ENCODE results near the gene IL2RG.

Gene IL2RG

GRCh38 chrX:71081330-71082123 lies 29.9 kb downstream of the IL2RG start:
- Histone ChIP-seq H3K27me3 (ENCODE audit: control insufficient read depth in 2 of 2, insufficient read depth in 2 of 2, low read length in 2 of 2) (peaks cover 0 to 3% of the 10 kb centered on the region in 2 donors), H3K9me3 (ENCODE audit: control insufficient read depth in 2 of 2, low read length in 2 of 2) (no peaks in the 10 kb centered on the region), H3K27ac (ENCODE audit: low read depth in 2 of 2, low read length in 2 of 2) (no peak overlapping the region), H3K36me3 (ENCODE audit: control insufficient read depth in 2 of 2, insufficient read depth in 2 of 2, low read length in 2 of 2) (no peaks in the 10 kb centered on the region), H3K4me3 (ENCODE audit: low read length in 2 of 2) (no peak overlapping the region), H3K9ac (ENCODE audit: low read depth in 1 of 2, low read length in 2 of 2) (no peak overlapping the region), H3K4me1 (ENCODE audit: control insufficient read depth in 2 of 2, insufficient read depth in 2 of 2, low read length in 2 of 2) (no peaks in the 10 kb centered on the region)

GRCh38 chrX:71070531-71070930 lies 40.8 kb downstream of the IL2RG start:
- H3K9ac ChIP-seq (ENCODE audit: low read depth in 1 of 2, low read length in 2 of 2) = no peak overlapping the region
- no peaks in the 10 kb centered on the region for H3K36me3 ChIP-seq (ENCODE audit: control insufficient read depth in 2 of 2, insufficient read depth in 2 of 2, low read length in 2 of 2)
- no peak overlapping the region for H3K27ac ChIP-seq (ENCODE audit: low read depth in 2 of 2, low read length in 2 of 2)
- peaks cover 0 to 3% of the 10 kb centered on the region in 2 donors for H3K4me1 ChIP-seq (ENCODE audit: control insufficient read depth in 2 of 2, insufficient read depth in 2 of 2, low read length in 2 of 2)
- no peak overlapping the region for H3K4me3 ChIP-seq (ENCODE audit: low read length in 2 of 2)
- no peaks in the 10 kb centered on the region for H3K27me3 ChIP-seq (ENCODE audit: control insufficient read depth in 2 of 2, insufficient read depth in 2 of 2, low read length in 2 of 2)
- no peaks in the 10 kb centered on the region for H3K9me3 ChIP-seq (ENCODE audit: control insufficient read depth in 2 of 2, low read length in 2 of 2)

GRCh38 chrX:71068044-71068918 lies 43.1 kb downstream of the IL2RG start, which contains the start of gene SNX12:
SNX12 (minus strand) TSS chrX:71068334; CDS start chrX:71068306, 28 bp downstream.
- Histone ChIP-seq H3K36me3 (ENCODE audit: control insufficient read depth in 2 of 2, insufficient read depth in 2 of 2, low read length in 2 of 2) (no peaks in the 10 kb centered on the region), H3K4me3 (ENCODE audit: low read length in 2 of 2) (peak within 1 kb of the TSS; percentile 86 to 91), H3K4me1 (ENCODE audit: control insufficient read depth in 2 of 2, insufficient read depth in 2 of 2, low read length in 2 of 2) (peaks cover 0 to 3% of the 10 kb centered on the region in 2 donors), H3K27ac (ENCODE audit: low read depth in 2 of 2, low read length in 2 of 2) (peak within 1 kb of the TSS; percentile 84 to 86), H3K27me3 (ENCODE audit: control insufficient read depth in 2 of 2, insufficient read depth in 2 of 2, low read length in 2 of 2) (no peaks in the 10 kb centered on the region), H3K9me3 (ENCODE audit: control insufficient read depth in 2 of 2, low read length in 2 of 2) (no peaks in the 10 kb centered on the region), H3K9ac (ENCODE audit: low read depth in 1 of 2, low read length in 2 of 2) (peak within 1 kb of the TSS; percentile 68 to 73)

GRCh38 chrX:71067712-71068043 lies 43.7 kb downstream of the IL2RG start:
- Histone ChIP-seq H3K27me3 (ENCODE audit: control insufficient read depth in 2 of 2, insufficient read depth in 2 of 2, low read length in 2 of 2) (no peaks in the 10 kb centered on the region), H3K36me3 (ENCODE audit: control insufficient read depth in 2 of 2, insufficient read depth in 2 of 2, low read length in 2 of 2) (no peaks in the 10 kb centered on the region), H3K4me3 (ENCODE audit: low read length in 2 of 2) (peak overlapping the region; percentile 86 to 91), H3K27ac (ENCODE audit: low read depth in 2 of 2, low read length in 2 of 2) (peak overlapping the region; percentile 84 to 86), H3K4me1 (ENCODE audit: control insufficient read depth in 2 of 2, insufficient read depth in 2 of 2, low read length in 2 of 2) (peaks cover 0 to 3% of the 10 kb centered on the region in 2 donors), H3K9ac (ENCODE audit: low read depth in 1 of 2, low read length in 2 of 2) (peak overlapping the region; percentile 68 to 73), H3K9me3 (ENCODE audit: control insufficient read depth in 2 of 2, low read length in 2 of 2) (no peaks in the 10 kb centered on the region)

- peak overlapping the region; percentile 68 to 73 for H3K9ac ChIP-seq (ENCODE audit: low read depth in 1 of 2, low read length in 2 of 2)
- peak overlapping the region; percentile 86 to 91 for H3K4me3 ChIP-seq (ENCODE audit: low read length in 2 of 2)
- peak overlapping the region; percentile 84 to 86 for H3K27ac ChIP-seq (ENCODE audit: low read depth in 2 of 2, low read length in 2 of 2)
These were observed 44.3 kb downstream of the IL2RG start for GRCh38 chrX:71067089-71067488.

GRCh38 chrX:71060127-71060526 lies 51.2 kb downstream of the IL2RG start:
- Histone ChIP-seq H3K36me3 (ENCODE audit: control insufficient read depth in 2 of 2, insufficient read depth in 2 of 2, low read length in 2 of 2) (peaks cover 6 to 17% of the 10 kb centered on the region in 2 donors), H3K27me3 (ENCODE audit: control insufficient read depth in 2 of 2, insufficient read depth in 2 of 2, low read length in 2 of 2) (peaks cover 0 to 2% of the 10 kb centered on the region in 2 donors), H3K9me3 (ENCODE audit: control insufficient read depth in 2 of 2, low read length in 2 of 2) (no peaks in the 10 kb centered on the region), H3K4me3 (ENCODE audit: low read length in 2 of 2) (no peak overlapping the region), H3K9ac (ENCODE audit: low read depth in 1 of 2, low read length in 2 of 2) (no peak overlapping the region), H3K4me1 (ENCODE audit: control insufficient read depth in 2 of 2, insufficient read depth in 2 of 2, low read length in 2 of 2) (no peaks in the 10 kb centered on the region), H3K27ac (ENCODE audit: low read depth in 2 of 2, low read length in 2 of 2) (no peak overlapping the region)

More at GRCh38 chrX:71067089-71067488, 44.3 kb downstream of the IL2RG start:
- Histone ChIP-seq H3K36me3 (ENCODE audit: control insufficient read depth in 2 of 2, insufficient read depth in 2 of 2, low read length in 2 of 2) (no peaks in the 10 kb centered on the region), H3K9me3 (ENCODE audit: control insufficient read depth in 2 of 2, low read length in 2 of 2) (no peaks in the 10 kb centered on the region), H3K27me3 (ENCODE audit: control insufficient read depth in 2 of 2, insufficient read depth in 2 of 2, low read length in 2 of 2) (no peaks in the 10 kb centered on the region), H3K4me1 (ENCODE audit: control insufficient read depth in 2 of 2, insufficient read depth in 2 of 2, low read length in 2 of 2) (peaks cover 0 to 3% of the 10 kb centered on the region in 2 donors)

- Histone ChIP-seq H3K9ac (ENCODE audit: low read depth in 1 of 2, low read length in 2 of 2) (no peak overlapping the region), H3K27me3 (ENCODE audit: control insufficient read depth in 2 of 2, insufficient read depth in 2 of 2, low read length in 2 of 2) (peaks cover 0 to 2% of the 10 kb centered on the region in 2 donors), H3K36me3 (ENCODE audit: control insufficient read depth in 2 of 2, insufficient read depth in 2 of 2, low read length in 2 of 2) (peaks cover 6 to 17% of the 10 kb centered on the region in 2 donors), H3K27ac (ENCODE audit: low read depth in 2 of 2, low read length in 2 of 2) (no peak overlapping the region), H3K4me3 (ENCODE audit: low read length in 2 of 2) (no peak overlapping the region), H3K9me3 (ENCODE audit: control insufficient read depth in 2 of 2, low read length in 2 of 2) (no peaks in the 10 kb centered on the region), H3K4me1 (ENCODE audit: control insufficient read depth in 2 of 2, insufficient read depth in 2 of 2, low read length in 2 of 2) (no peaks in the 10 kb centered on the region)
These were observed 53.4 kb downstream of the IL2RG start for GRCh38 chrX:71057848-71058530.
